Nephron (organoid): ENCODE measurements around the gene MAFB.
A peak's percentile ranks its signal among the peaks of the same experiment; 100 is the strongest.

ENCODE experiments used
- H3K27ac Mint-ChIP-seq, 3 experiments: 2 replicates each; pipeline ENCODE4 v1.8.0; 2020; ENCODE audit warnings: mixed read lengths in 3 of 3, mild to moderate bottlenecking in 2 of 3, moderate library complexity in 1 of 3
- H3K27me3 Mint-ChIP-seq: 2 replicates; pipeline ENCODE4 v1.8.0; 2021; ENCODE audit warnings: low read depth, mild to moderate bottlenecking, moderate library complexity, mixed read lengths
- H3K36me3 Mint-ChIP-seq: 2 replicates; pipeline ENCODE4 v1.8.0; 2020; ENCODE audit warnings: low read depth, mixed read lengths
- H3K4me1 Mint-ChIP-seq: 2 replicates; pipeline ENCODE4 v1.8.0; 2020; ENCODE audit warnings: mixed read lengths
- H3K4me3 Mint-ChIP-seq, 3 experiments: 2 replicates each; pipeline ENCODE4 v1.8.0; 2020; ENCODE audit warnings: mild to moderate bottlenecking in 3 of 3, mixed read lengths in 3 of 3, moderate library complexity in 2 of 3
- H3K9me3 Mint-ChIP-seq: 2 replicates; pipeline ENCODE4 v1.8.0; 2020; ENCODE audit warnings: mixed read lengths
- CTCF ChIP-seq, 3 experiments: fragments of 200-600 bp; sonication (generic); IDR thresholded peaks; one replicate each; pipeline ENCODE4 v1.5.0; 2021; ENCODE audit warnings: antibody characterized with exemption in 3 of 3; ENCODE audit not compliant: unreplicated experiment in 3 of 3

Gene MAFB

GRCh38 chr20:40679184-40679583 is 9.9 kb downstream of the MAFB start:
- Mint-ChIP-seq H3K4me3 (peak overlapping the region; percentile 5 to 30 (median 18)), H3K36me3 (peaks cover 18% of the 10 kb centered on the region), H3K4me1 (peaks cover 36% of the 10 kb centered on the region), H3K27ac (peak overlapping the region; percentile 22 to 66 (median 35)), H3K9me3 (no peaks in the 10 kb centered on the region), H3K27me3 (peaks cover 92% of the 10 kb centered on the region)
- TF ChIP-seq CTCF (IDR thresholded peaks at IDR 0.05; ENCODE audit: unreplicated experiment in 3 of 3) = no peak

DNA sequence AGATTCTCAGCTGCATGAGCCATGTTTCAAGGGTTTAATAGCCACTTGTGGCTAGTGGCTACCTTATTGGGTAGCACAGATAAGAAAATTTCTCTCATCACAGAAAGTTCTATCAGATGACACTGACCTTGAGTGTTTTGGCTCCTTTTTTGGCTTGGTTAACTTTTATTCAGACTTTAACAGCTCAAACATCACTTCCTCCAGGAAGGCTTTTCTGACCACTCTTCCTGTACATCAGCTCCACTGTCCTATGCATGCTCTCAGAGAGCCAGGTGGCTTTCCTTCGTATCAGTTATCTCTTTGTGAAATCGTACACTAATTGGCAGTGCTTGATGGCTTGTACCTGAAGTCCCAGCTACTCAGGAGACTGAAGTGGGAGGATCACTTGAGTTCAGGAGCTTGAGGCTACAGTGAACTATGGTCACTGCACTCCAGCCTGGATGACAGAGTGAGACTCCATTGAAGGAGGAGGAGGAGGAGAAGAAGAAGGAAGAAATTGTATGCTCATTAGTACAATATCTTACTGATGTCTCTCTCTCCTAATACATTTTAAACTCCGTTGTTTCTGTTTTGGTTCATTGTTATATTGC is 10.7 kb downstream of the MAFB start:
- Mint-ChIP-seq H3K36me3 (peaks cover 10% of the 10 kb centered on the region), H3K27me3 (peaks cover 92% of the 10 kb centered on the region), H3K4me1 (peaks cover 28% of the 10 kb centered on the region), H3K27ac (peak overlapping the region in 1 of 3 experiments; percentile 66), H3K9me3 (no peaks in the 10 kb centered on the region), H3K4me3 (no peak overlapping the region)
- TF ChIP-seq CTCF (IDR thresholded peaks at IDR 0.05; ENCODE audit: unreplicated experiment in 3 of 3) = no peak

DNA sequence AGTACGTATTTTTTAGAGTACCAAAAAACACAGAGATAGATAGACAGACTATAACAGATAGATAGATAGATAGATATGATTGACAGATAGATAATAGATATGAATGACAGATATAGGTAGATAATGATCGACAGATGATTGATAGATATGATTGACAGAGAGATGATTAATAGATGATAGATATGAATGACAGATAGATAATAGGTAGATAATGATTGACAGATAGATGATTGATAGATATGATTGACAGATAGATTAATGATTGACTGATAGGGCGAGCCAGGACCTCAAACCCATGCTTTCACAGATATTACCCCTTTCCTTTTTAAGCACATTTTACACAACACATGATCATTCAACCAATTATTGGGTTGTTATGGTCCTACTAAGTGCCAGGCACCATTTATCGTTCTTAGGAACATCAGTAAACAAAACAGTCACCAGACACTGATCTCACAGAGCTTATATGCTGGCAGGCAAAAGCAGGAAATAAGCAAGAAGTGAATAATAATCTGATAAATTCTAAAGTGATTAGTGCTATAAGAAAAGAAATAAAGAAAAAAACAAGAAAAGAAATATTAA is 11.6 kb downstream of the MAFB start:
- H3K36me3 Mint-ChIP-seq = peaks cover 3% of the 10 kb centered on the region
- H3K9me3 Mint-ChIP-seq = no peaks in the 10 kb centered on the region
- TF ChIP-seq CTCF (IDR thresholded peaks at IDR 0.05; ENCODE audit: unreplicated experiment in 3 of 3) = no peak
- peaks cover 83% of the 10 kb centered on the region for H3K27me3 Mint-ChIP-seq
- peak overlapping the region in 1 of 3 experiments; percentile 10 for H3K4me3 Mint-ChIP-seq
- peak overlapping the region in 1 of 3 experiments; percentile 26 for H3K27ac Mint-ChIP-seq
- H3K4me1 Mint-ChIP-seq = peaks cover 24% of the 10 kb centered on the region

- Mint-ChIP-seq H3K4me1 (peaks cover 18% of the 10 kb centered on the region), H3K27ac (peak overlapping the region in 1 of 3 experiments; percentile 54), H3K36me3 (no peaks in the 10 kb centered on the region), H3K9me3 (no peaks in the 10 kb centered on the region), H3K4me3 (no peak overlapping the region), H3K27me3 (peaks cover 75% of the 10 kb centered on the region)
- no peak for TF ChIP-seq CTCF (IDR thresholded peaks at IDR 0.05; ENCODE audit: unreplicated experiment in 3 of 3)
Measured at GRCh38 chr20:40676491-40677269, 12.4 kb downstream of the MAFB start.

GRCh38 chr20:40675599-40676221 is 13.3 kb downstream of the MAFB start:
- H3K27me3 Mint-ChIP-seq = peaks cover 65% of the 10 kb centered on the region
- no peaks in the 10 kb centered on the region for H3K36me3 Mint-ChIP-seq
- H3K9me3 Mint-ChIP-seq = no peaks in the 10 kb centered on the region
- no peak for TF ChIP-seq CTCF (IDR thresholded peaks at IDR 0.05; ENCODE audit: unreplicated experiment in 3 of 3)
- H3K4me1 Mint-ChIP-seq = peaks cover 14% of the 10 kb centered on the region
- H3K27ac Mint-ChIP-seq = peak overlapping the region in 1 of 3 experiments; percentile 19
- no peak overlapping the region for H3K4me3 Mint-ChIP-seq
